ENCODE data around the gene PACS1.
"Not testable (repeated sequence)": the region's sequence is repeated elsewhere in the genome, so short reads cannot be mapped to it uniquely, and the experiment has no call there.

The PACS1 gene

GRCh38 chr11:66069715-66070603, at the start of gene PACS1:
Gene PACS1, plus strand, starts transcription at chr11:66070272. Its CDS starts 215 bp downstream, at chr11:66070487.
- FAIRE-seq, result peak; percentile 97
- peak; percentile 81 for DNase-seq (ENCODE audit: insufficient read length, low spot score)

GRCh38 chr11:66020618-66021357, 49.3 kb upstream of the PACS1 start:
- DNase-seq (ENCODE audit: insufficient read length, low spot score) (peak; percentile 94), FAIRE-seq (peak; percentile 99)

- DNase-seq (ENCODE audit: insufficient read length, low spot score) (peak; percentile 94), FAIRE-seq (peak; percentile 97)
Measured at GRCh38 chr11:66022401-66023185, 47.5 kb upstream of the PACS1 start.

GRCh38 chr11:66023186-66023440, 47.0 kb upstream of the PACS1 start:
- DNase-seq (ENCODE audit: insufficient read length, low spot score); FAIRE-seq: not testable (repeated sequence)

GRCh38 chr11:66026017-66026529, 44.0 kb upstream of the PACS1 start, which contains the start of gene CATSPER1:
Gene CATSPER1, minus strand, starts transcription at chr11:66026479. Its CDS starts 100 bp downstream, at chr11:66026379.
- DNase-seq (ENCODE audit: insufficient read length, low spot score), result no peak
- peak; percentile 86 for FAIRE-seq

- DNase-seq (ENCODE audit: insufficient read length, low spot score) (no peak), FAIRE-seq (peak; percentile 95)
Measured at GRCh38 chr11:66032957-66033735, 36.9 kb upstream of the PACS1 start.

- no peak for DNase-seq (ENCODE audit: insufficient read length, low spot score)
- peak; percentile 62 for FAIRE-seq
Measured at GRCh38 chr11:66035653-66036333, 34.3 kb upstream of the PACS1 start.

GRCh38 chr11:66036334-66036710, 33.8 kb upstream of the PACS1 start:
- no peak for FAIRE-seq
- DNase-seq (ENCODE audit: insufficient read length, low spot score), result no peak

GRCh38 chr11:66037327-66037726, 32.7 kb upstream of the PACS1 start:
- DNase-seq (ENCODE audit: insufficient read length, low spot score) (no peak), FAIRE-seq (no peak)

GRCh38 chr11:66039765-66040164, 30.3 kb upstream of the PACS1 start:
- DNase-seq (ENCODE audit: insufficient read length, low spot score), result no peak
- peak; percentile 52 for FAIRE-seq

- DNase-seq (ENCODE audit: insufficient read length, low spot score) (no peak), FAIRE-seq (no peak)
Measured at GRCh38 chr11:66042227-66042995, 27.7 kb upstream of the PACS1 start.

GRCh38 chr11:66042996-66043906, 26.8 kb upstream of the PACS1 start:
- peak; percentile 86 for FAIRE-seq
- DNase-seq (ENCODE audit: insufficient read length, low spot score), result no peak

GRCh38 chr11:66044757-66045156, 25.3 kb upstream of the PACS1 start:
- FAIRE-seq, result no peak

GRCh38 chr11:66045177-66045639, 24.9 kb upstream of the PACS1 start:
- FAIRE-seq (peak; percentile 99), DNase-seq (ENCODE audit: insufficient read length, low spot score) (peak; percentile 95)

More at GRCh38 chr11:66044757-66045156, 25.3 kb upstream of the PACS1 start:
- no peak for DNase-seq (ENCODE audit: insufficient read length, low spot score)

- DNase-seq (ENCODE audit: insufficient read length, low spot score), result no peak
- FAIRE-seq, result peak; percentile 51
Measured at GRCh38 chr11:66046901-66047300, 23.2 kb upstream of the PACS1 start.

- peak; percentile 88 for FAIRE-seq
Measured at GRCh38 chr11:66047541-66048365, 22.3 kb upstream of the PACS1 start.

More at GRCh38 chr11:66047541-66048365, 22.3 kb upstream of the PACS1 start:
- DNase-seq (ENCODE audit: insufficient read length, low spot score), result no peak
